ENCODE results near the gene PLXNA4. TPM values are rescaled to one million over a fixed set of nuclear protein-coding genes. Genes with fewer than 3 reads are reported as not detected.

PLXNA4 gene
- total RNA-seq, 1 experiment from 2014 or later = not detected

DNA sequence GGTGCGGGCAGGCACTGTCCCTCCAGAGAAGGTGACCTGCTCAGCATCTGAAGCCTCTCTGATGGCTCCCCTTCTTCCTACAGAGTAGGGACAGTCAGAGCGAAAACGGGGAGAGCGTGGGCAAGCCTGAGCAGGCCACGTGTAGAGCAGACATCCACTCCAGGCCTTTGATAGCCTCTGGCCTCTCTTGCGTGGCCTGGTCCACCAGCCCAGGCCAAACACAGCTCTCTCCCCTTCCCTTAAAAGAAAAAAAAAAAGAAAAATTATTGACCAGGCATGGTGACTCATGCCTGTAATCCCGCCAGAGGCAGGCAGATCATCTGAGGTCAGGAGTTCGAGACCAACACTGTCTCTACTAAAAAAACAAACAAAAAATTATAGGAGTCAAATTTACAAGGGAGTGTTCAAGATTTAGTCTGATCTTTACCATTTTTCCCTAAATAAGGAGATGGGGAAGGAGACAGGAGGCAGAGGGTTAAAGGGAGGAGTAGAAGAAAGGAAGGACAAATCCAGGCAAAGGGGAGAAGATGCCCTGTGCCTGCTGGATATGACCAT lies 84.8 kb downstream of the PLXNA4 start:
- no peak overlapping the region for H3K4me3 ChIP-seq (replicated peaks in 1 of 2; ENCODE audit: low read depth in 1 of 2, low read length in 2 of 2)
- DNase-seq (ENCODE audit: low read depth, low spot score) = no peak
- intact Hi-C loops (cut with micrococcal nuclease) = no loop called here

DNA sequence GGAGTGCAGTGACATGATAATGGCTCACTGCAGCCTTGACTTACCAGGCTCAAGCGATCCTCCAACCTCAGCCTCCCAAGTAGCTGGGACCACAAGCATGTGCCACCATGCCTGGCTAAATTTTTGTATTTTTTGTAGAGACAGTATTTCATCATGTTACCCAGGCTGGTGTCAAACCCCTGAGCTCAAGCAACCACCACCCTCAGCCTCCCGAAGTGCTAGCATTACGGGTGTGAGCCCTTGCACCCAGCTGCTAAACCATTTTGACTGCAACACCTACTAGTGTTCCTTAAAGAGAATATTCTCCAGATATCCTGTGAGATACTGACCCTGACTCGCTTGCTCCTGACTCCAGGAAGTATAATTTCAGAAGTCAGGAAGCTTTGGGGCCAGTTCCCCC lies 85.8 kb downstream of the PLXNA4 start:
- ChIA-PET RAD21 (ENCODE audit: low non-redundant PET in 1 of 2, low total read pairs in 2 of 2, uncharacterized antibody in 2 of 2, unreplicated experiment in 2 of 2) (no interaction called here), POLR2A (no interaction called here), CTCF (no interaction called here)
- H2AFZ ChIP-seq (ENCODE audit: low read depth, low read length, poor library complexity, severe bottlenecking) = no peak overlapping the region
- no peak overlapping the region for H3K4me3 ChIP-seq (replicated peaks in 1 of 2; ENCODE audit: low read depth in 1 of 2, low read length in 2 of 2)
- 0 out of 4 replicates have a peak, but pooled peaks cover 0 to 2% of the 10 kb centered on the region in 2 experiments for H3K4me1 ChIP-seq (ENCODE audit: control insufficient read depth in 1 of 2, insufficient read depth in 2 of 2, low read length in 2 of 2)
- no peak overlapping the region for H3K9ac ChIP-seq (ENCODE audit: low read length)
- ATAC-seq (no peak), DNase-seq (ENCODE audit: low read depth, low spot score) (no peak)
- intact Hi-C loops (cut with micrococcal nuclease) = no loop called here
- no peak overlapping the region for H3K4me2 ChIP-seq (ENCODE audit: low read length)
- H3K36me3 ChIP-seq (ENCODE audit: control insufficient read depth in 1 of 2, insufficient read depth in 2 of 2, low read length in 2 of 2) = no peaks in the 10 kb centered on the region
- no peaks in the 10 kb centered on the region for H3K9me2 ChIP-seq (ENCODE audit: insufficient read depth)
- H3K9me3 ChIP-seq (ENCODE audit: control insufficient read depth in 1 of 2, insufficient read depth in 1 of 2, low read depth in 1 of 2, low read length in 2 of 2) = no peaks in the 10 kb centered on the region
- H3K79me2 ChIP-seq (ENCODE audit: insufficient read depth, low read length) = no peaks in the 10 kb centered on the region
- no peak overlapping the region for H3K27ac ChIP-seq (ENCODE audit: low read depth, low read length)
- no peaks in the 10 kb centered on the region for H4K20me1 ChIP-seq (ENCODE audit: insufficient read depth)
- no TSS peak for BruUV-seq (replicated peaks)
- peaks cover 38% of the 10 kb centered on the region for H3K27me3 ChIP-seq (ENCODE audit: insufficient read depth, low read length)
- TF ChIP-seq POLR2A (IDR thresholded peaks at IDR 0.05; ENCODE audit: borderline replicate concordance, extremely low read depth, insufficient read depth, insufficient read length) (no peak), EZH2phosphoT487 (IDR thresholded peaks at IDR 0.05; ENCODE audit: borderline replicate concordance) (no peak), CBX3 (IDR thresholded peaks at IDR 0.05; ENCODE audit: low read depth) (no peak), ELF1 (IDR thresholded peaks at IDR 0.05; ENCODE audit: borderline replicate concordance, low read depth) (no peak), ZNF274 (IDR thresholded peaks at IDR 0.05; ENCODE audit: low read depth, low read length) (no peak), JUND (IDR thresholded peaks at IDR 0.05) (no peak), YY1 (IDR thresholded peaks at IDR 0.05; ENCODE audit: extremely low read depth, insufficient replicate concordance, low read depth, low read length) (no peak), SP1 (IDR thresholded peaks at IDR 0.05; ENCODE audit: low read depth) (no peak), RAD21 (IDR thresholded peaks at IDR 0.05; ENCODE audit: low read depth) (no peak), SRF (IDR thresholded peaks at IDR 0.05; ENCODE audit: low read depth) (no peak), TCF7L2 (IDR thresholded peaks at IDR 0.05; ENCODE audit: borderline replicate concordance, extremely low read depth, insufficient read depth, insufficient read length) (no peak), POLR2AphosphoS5 (IDR thresholded peaks at IDR 0.05; ENCODE audit: low read depth, low read length) (no peak), ZFX (IDR thresholded peaks at IDR 0.05) (no peak)
- TF ChIP-seq, protein P1, sequence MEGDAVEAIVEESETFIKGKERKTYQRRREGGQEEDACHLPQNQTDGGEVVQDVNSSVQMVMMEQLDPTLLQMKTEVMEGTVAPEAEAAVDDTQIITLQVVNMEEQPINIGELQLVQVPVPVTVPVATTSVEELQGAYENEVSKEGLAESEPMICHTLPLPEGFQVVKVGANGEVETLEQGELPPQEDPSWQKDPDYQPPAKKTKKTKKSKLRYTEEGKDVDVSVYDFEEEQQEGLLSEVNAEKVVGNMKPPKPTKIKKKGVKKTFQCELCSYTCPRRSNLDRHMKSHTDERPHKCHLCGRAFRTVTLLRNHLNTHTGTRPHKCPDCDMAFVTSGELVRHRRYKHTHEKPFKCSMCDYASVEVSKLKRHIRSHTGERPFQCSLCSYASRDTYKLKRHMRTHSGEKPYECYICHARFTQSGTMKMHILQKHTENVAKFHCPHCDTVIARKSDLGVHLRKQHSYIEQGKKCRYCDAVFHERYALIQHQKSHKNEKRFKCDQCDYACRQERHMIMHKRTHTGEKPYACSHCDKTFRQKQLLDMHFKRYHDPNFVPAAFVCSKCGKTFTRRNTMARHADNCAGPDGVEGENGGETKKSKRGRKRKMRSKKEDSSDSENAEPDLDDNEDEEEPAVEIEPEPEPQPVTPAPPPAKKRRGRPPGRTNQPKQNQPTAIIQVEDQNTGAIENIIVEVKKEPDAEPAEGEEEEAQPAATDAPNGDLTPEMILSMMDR (IDR thresholded peaks at IDR 0.05 in 2 of 3, conservative IDR thresholded peaks at IDR 0.05 in 1 of 3; ENCODE audit: borderline replicate concordance in 1 of 3, insufficient read depth in 1 of 3, low read depth in 2 of 3, low read length in 2 of 3) = no peak
- TF ChIP-seq, protein P2, sequence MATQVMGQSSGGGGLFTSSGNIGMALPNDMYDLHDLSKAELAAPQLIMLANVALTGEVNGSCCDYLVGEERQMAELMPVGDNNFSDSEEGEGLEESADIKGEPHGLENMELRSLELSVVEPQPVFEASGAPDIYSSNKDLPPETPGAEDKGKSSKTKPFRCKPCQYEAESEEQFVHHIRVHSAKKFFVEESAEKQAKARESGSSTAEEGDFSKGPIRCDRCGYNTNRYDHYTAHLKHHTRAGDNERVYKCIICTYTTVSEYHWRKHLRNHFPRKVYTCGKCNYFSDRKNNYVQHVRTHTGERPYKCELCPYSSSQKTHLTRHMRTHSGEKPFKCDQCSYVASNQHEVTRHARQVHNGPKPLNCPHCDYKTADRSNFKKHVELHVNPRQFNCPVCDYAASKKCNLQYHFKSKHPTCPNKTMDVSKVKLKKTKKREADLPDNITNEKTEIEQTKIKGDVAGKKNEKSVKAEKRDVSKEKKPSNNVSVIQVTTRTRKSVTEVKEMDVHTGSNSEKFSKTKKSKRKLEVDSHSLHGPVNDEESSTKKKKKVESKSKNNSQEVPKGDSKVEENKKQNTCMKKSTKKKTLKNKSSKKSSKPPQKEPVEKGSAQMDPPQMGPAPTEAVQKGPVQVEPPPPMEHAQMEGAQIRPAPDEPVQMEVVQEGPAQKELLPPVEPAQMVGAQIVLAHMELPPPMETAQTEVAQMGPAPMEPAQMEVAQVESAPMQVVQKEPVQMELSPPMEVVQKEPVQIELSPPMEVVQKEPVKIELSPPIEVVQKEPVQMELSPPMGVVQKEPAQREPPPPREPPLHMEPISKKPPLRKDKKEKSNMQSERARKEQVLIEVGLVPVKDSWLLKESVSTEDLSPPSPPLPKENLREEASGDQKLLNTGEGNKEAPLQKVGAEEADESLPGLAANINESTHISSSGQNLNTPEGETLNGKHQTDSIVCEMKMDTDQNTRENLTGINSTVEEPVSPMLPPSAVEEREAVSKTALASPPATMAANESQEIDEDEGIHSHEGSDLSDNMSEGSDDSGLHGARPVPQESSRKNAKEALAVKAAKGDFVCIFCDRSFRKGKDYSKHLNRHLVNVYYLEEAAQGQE (IDR thresholded peaks at IDR 0.05; ENCODE audit: low read depth) = no peak

More for the DNA sequence above, 84.8 kb downstream of the PLXNA4 start:
- ChIA-PET RAD21 (ENCODE audit: low non-redundant PET in 1 of 2, low total read pairs in 2 of 2, uncharacterized antibody in 2 of 2, unreplicated experiment in 2 of 2) (no interaction called here), CTCF (no interaction called here), POLR2A (no interaction called here)
- Histone ChIP-seq H3K27me3 (ENCODE audit: insufficient read depth, low read length) (peaks cover 28% of the 10 kb centered on the region), H3K79me2 (ENCODE audit: insufficient read depth, low read length) (no peaks in the 10 kb centered on the region), H4K20me1 (ENCODE audit: insufficient read depth) (no peaks in the 10 kb centered on the region), H3K4me2 (ENCODE audit: low read length) (no peak overlapping the region), H3K36me3 (ENCODE audit: control insufficient read depth in 1 of 2, insufficient read depth in 2 of 2, low read length in 2 of 2) (no peaks in the 10 kb centered on the region), H3K27ac (ENCODE audit: low read depth, low read length) (no peak overlapping the region), H3K9me3 (ENCODE audit: control insufficient read depth in 1 of 2, insufficient read depth in 1 of 2, low read depth in 1 of 2, low read length in 2 of 2) (no peaks in the 10 kb centered on the region), H3K9ac (ENCODE audit: low read length) (no peak overlapping the region), H3K4me1 (ENCODE audit: control insufficient read depth in 1 of 2, insufficient read depth in 2 of 2, low read length in 2 of 2) (0 out of 4 replicates have a peak, but pooled peaks cover 0 to 2% of the 10 kb centered on the region in 2 experiments), H3K9me2 (ENCODE audit: insufficient read depth) (no peaks in the 10 kb centered on the region), H2AFZ (ENCODE audit: low read depth, low read length, poor library complexity, severe bottlenecking) (no peak overlapping the region)
- ATAC-seq = no peak
- BruUV-seq (replicated peaks) = no TSS peak
- TF ChIP-seq POLR2AphosphoS5 (IDR thresholded peaks at IDR 0.05; ENCODE audit: low read depth, low read length) (no peak), ELF1 (IDR thresholded peaks at IDR 0.05; ENCODE audit: borderline replicate concordance, low read depth) (no peak), EZH2phosphoT487 (IDR thresholded peaks at IDR 0.05; ENCODE audit: borderline replicate concordance) (no peak), YY1 (IDR thresholded peaks at IDR 0.05; ENCODE audit: extremely low read depth, insufficient replicate concordance, low read depth, low read length) (no peak)
